ENCODE measurements around the gene TAB2. TPM values are rescaled to one million over a fixed set of nuclear protein-coding genes. Genes with fewer than 3 reads are reported as not detected.

TAB2 gene
- total and polyA plus RNA-seq, 2 donors (not counting 1 experiment from before 2014, with no cell fraction given) = 31.6 to 88.5 TPM

DNA sequence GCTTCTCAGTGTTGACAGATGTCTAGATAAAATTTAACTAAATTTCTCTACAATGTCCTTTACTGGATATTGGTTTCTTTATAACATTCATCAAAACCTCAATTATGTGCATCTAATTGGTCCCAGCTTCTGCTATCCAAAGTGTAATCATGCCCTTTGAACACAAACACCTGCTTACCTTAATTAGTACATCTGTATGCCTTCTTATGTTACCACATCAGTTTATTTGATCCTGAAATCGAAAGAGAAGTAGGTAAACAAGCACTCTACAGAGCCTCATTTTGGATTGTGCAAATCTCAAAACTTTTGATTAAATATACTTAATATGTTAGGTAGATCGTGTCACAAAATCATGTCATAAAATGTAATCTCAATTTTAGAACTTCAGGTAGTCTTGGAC is 36.5 kb downstream of the TAB2 start:
- no peak overlapping the region for H3K4me3 Mint-ChIP-seq
- Histone ChIP-seq H3K27me3 (replicated peaks in 1 of 4; ENCODE audit: control extremely low read depth in 1 of 4, control insufficient read depth in 3 of 4, insufficient read depth in 4 of 4, low read length in 3 of 4) (no peaks in the 10 kb centered on the region), H3K79me2 (ENCODE audit: control insufficient read depth, insufficient read depth, low read length) (peaks cover 95% of the 10 kb centered on the region), H3K27ac (ENCODE audit: low read length in 2 of 2) (no peak overlapping the region), H3K9me3 (ENCODE audit: control extremely low read depth in 1 of 3, control insufficient read depth in 2 of 3, insufficient read depth in 1 of 3, low read length in 2 of 3) (no peaks in the 10 kb centered on the region), H4K20me1 (ENCODE audit: control insufficient read depth, insufficient read depth, low read length, poor library complexity, severe bottlenecking) (peaks cover 60% of the 10 kb centered on the region), H3K4me1 (ENCODE audit: control insufficient read depth in 2 of 2, insufficient read depth in 2 of 2, low read length in 2 of 2) (peaks cover 5 to 8% of the 10 kb centered on the region in 2 donors), H3K9ac (ENCODE audit: low read length) (no peak overlapping the region), H2AFZ (ENCODE audit: insufficient read depth, low read depth, low read length, poor library complexity, severe bottlenecking) (no peak overlapping the region), H3K36me3 (replicated peaks in 1 of 2; ENCODE audit: control extremely low read depth in 1 of 2, control insufficient read depth in 1 of 2, extremely low read depth in 1 of 2, insufficient read depth in 2 of 2, low read length in 1 of 2) (peaks cover 4 to 5% of the 10 kb centered on the region in 2 experiments), H3K4me3 (ENCODE audit: control extremely low read depth in 1 of 5, extremely low read depth in 1 of 5, insufficient read depth in 1 of 5, low read depth in 2 of 5, low read length in 4 of 5) (no peak overlapping the region), H3K4me2 (replicated peaks; ENCODE audit: low read depth, low read length, poor library complexity, severe bottlenecking) (no peak overlapping the region)
- DNase-seq = no peak
- no peak overlapping the region for H3K27ac Mint-ChIP-seq
- ATAC-seq (ENCODE audit: low read depth) = no peak
- WGBS (ENCODE audit: insufficient coverage) = no CpG with 5 or more reads among the region's 2 CpGs
- POLR2A ChIA-PET = no interaction called here
- peaks cover 53% of the 10 kb centered on the region for H3K4me1 Mint-ChIP-seq
- H3K9me3 Mint-ChIP-seq (ENCODE audit: insufficient read depth) = no peaks in the 10 kb centered on the region
- intact Hi-C loops (cut with micrococcal nuclease) = loop anchor here (5.0 kb wide), 1 partner anchor 33 kb away; no protein-coding TSS in a partner anchor
- no peaks in the 10 kb centered on the region for H3K27me3 Mint-ChIP-seq
- CTCF ChIA-PET = interaction anchor here (1.0 kb wide), 1 partner anchor 164 kb away, joined by 3 read pairs; no protein-coding TSS in a partner anchor
- TF ChIP-seq, protein P1, sequence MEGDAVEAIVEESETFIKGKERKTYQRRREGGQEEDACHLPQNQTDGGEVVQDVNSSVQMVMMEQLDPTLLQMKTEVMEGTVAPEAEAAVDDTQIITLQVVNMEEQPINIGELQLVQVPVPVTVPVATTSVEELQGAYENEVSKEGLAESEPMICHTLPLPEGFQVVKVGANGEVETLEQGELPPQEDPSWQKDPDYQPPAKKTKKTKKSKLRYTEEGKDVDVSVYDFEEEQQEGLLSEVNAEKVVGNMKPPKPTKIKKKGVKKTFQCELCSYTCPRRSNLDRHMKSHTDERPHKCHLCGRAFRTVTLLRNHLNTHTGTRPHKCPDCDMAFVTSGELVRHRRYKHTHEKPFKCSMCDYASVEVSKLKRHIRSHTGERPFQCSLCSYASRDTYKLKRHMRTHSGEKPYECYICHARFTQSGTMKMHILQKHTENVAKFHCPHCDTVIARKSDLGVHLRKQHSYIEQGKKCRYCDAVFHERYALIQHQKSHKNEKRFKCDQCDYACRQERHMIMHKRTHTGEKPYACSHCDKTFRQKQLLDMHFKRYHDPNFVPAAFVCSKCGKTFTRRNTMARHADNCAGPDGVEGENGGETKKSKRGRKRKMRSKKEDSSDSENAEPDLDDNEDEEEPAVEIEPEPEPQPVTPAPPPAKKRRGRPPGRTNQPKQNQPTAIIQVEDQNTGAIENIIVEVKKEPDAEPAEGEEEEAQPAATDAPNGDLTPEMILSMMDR (IDR thresholded peaks at IDR 0.05) = no peak
- no peak for TF ChIP-seq EZH2 (IDR thresholded peaks at IDR 0.05; ENCODE audit: borderline replicate concordance, insufficient read depth, low read depth, low read length, poor library complexity, severe bottlenecking)

DNA sequence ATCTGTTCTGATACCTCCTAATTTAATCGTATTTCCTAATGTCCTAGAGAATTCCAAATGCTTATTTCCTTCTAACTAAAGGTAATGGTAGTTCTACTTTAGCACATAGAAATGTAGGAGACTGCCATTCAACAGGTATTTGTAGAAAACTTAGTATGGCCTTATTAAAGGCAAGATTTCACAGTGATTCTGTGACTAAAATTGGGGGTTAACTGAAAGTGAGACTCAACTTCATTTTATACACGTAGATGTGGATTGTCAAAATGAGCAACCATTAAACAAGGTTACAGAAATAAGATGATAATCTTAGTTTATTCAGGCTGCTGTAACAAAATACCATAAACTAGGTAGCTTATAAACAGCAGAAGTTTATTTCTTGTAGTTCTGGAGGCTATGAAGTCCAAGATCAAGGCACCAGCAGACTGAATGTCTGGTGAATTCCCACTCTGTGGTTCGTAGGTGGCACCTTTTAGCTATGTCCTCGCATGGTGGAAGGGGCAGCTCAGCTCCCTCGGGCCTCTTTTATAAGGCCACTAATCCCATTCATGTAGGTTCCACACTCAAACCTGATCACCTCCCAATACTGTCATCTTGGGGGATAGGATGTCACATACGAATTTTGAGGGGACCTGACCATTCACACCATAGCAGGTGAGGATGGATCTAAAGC is 38.7 kb downstream of the TAB2 start:
- Mint-ChIP-seq H3K27ac (no peak overlapping the region), H3K4me1 (peaks cover 47% of the 10 kb centered on the region), H3K27me3 (no peaks in the 10 kb centered on the region), H3K4me3 (no peak overlapping the region), H3K9me3 (ENCODE audit: insufficient read depth) (peaks cover 2% of the 10 kb centered on the region)
- ChIA-PET POLR2A (no interaction called here), CTCF (no interaction called here)
- Histone ChIP-seq H3K4me1 (ENCODE audit: control insufficient read depth in 2 of 2, insufficient read depth in 2 of 2, low read length in 2 of 2) (no peaks in the 10 kb centered on the region), H3K4me3 (ENCODE audit: control extremely low read depth in 1 of 5, extremely low read depth in 1 of 5, insufficient read depth in 1 of 5, low read depth in 2 of 5, low read length in 4 of 5) (no peak overlapping the region), H3K79me2 (ENCODE audit: control insufficient read depth, insufficient read depth, low read length) (peaks cover 95% of the 10 kb centered on the region), H3K9ac (ENCODE audit: low read length) (no peak overlapping the region), H3K27me3 (replicated peaks in 1 of 4; ENCODE audit: control extremely low read depth in 1 of 4, control insufficient read depth in 3 of 4, insufficient read depth in 4 of 4, low read length in 3 of 4) (no peaks in the 10 kb centered on the region), H3K4me2 (replicated peaks; ENCODE audit: low read depth, low read length, poor library complexity, severe bottlenecking) (no peak overlapping the region), H3K9me3 (ENCODE audit: control extremely low read depth in 1 of 3, control insufficient read depth in 2 of 3, insufficient read depth in 1 of 3, low read length in 2 of 3) (peaks cover 0 to 7% (median 0%) of the 10 kb centered on the region in 3 donors), H2AFZ (ENCODE audit: insufficient read depth, low read depth, low read length, poor library complexity, severe bottlenecking) (no peak overlapping the region), H3K27ac (ENCODE audit: low read length in 2 of 2) (no peak overlapping the region), H3K36me3 (replicated peaks in 1 of 2; ENCODE audit: control extremely low read depth in 1 of 2, control insufficient read depth in 1 of 2, extremely low read depth in 1 of 2, insufficient read depth in 2 of 2, low read length in 1 of 2) (peaks cover 4 to 5% of the 10 kb centered on the region in 2 experiments), H4K20me1 (ENCODE audit: control insufficient read depth, insufficient read depth, low read length, poor library complexity, severe bottlenecking) (peaks cover 59% of the 10 kb centered on the region)
- no CpG with 5 or more reads among the region's 6 CpGs for WGBS (ENCODE audit: insufficient coverage)
- intact Hi-C loops (cut with micrococcal nuclease) = no loop called here
- ATAC-seq (ENCODE audit: low read depth) (no peak), DNase-seq (no peak)
- TF ChIP-seq, protein P1 (IDR thresholded peaks at IDR 0.05) = no peak
- no peak for TF ChIP-seq EZH2 (IDR thresholded peaks at IDR 0.05; ENCODE audit: borderline replicate concordance, insufficient read depth, low read depth, low read length, poor library complexity, severe bottlenecking)
